Activated CD8-positive, alpha-beta T cell treated with anti-CD3 and anti-CD28 coated beads, Interleukin-2, amount 10 ng/mL, durations not matched to agents 7 days and 5 days (primary cell): ENCODE measurements around the gene AGAP1. TPM values are rescaled to one million over a fixed set of nuclear protein-coding genes. Genes with fewer than 3 reads are reported as not detected.

Source experiments
- ATAC-seq: fragments of 150-1000 bp; cut with Tn5 transposase; one replicate; pipeline ENCODE4 v1.10.0; 2021; ENCODE audit warnings: moderate library complexity
- CTCF ChIA-PET: fragments of 350-600 bp; sonication (Branson Sonifier 250); formaldehyde crosslinking; loops from one replicate; lab custom pipeline; 2021; ENCODE audit warnings: antibody characterized with exemption; lab: Charles Lee
- POLR2A ChIA-PET: fragments of 350-600 bp; sonication (Branson Sonifier 250); formaldehyde crosslinking; loops from one replicate; lab custom pipeline; 2021; ENCODE audit warnings: antibody characterized with exemption; lab: Charles Lee
- DNase-seq: peaks from one replicate; pipeline ENCODE4 v3.0.0-alpha.2; 2020
- H3K27ac Mint-ChIP-seq: one replicate; pipeline ENCODE4 v1.8.0; 2021; ENCODE audit warnings: mild to moderate bottlenecking, mixed read lengths
- H3K27me3 Mint-ChIP-seq: one replicate; pipeline ENCODE4 v1.8.0; 2021; ENCODE audit warnings: low read depth, mixed read lengths
- H3K36me3 Mint-ChIP-seq: one replicate; pipeline ENCODE4 v1.8.0; 2021; ENCODE audit warnings: low read depth, mixed read lengths
- H3K4me1 Mint-ChIP-seq: one replicate; pipeline ENCODE4 v1.8.0; 2021; ENCODE audit warnings: low read depth, mixed read lengths
- H3K4me3 Mint-ChIP-seq: one replicate; pipeline ENCODE4 v1.8.0; 2021; ENCODE audit warnings: mild to moderate bottlenecking, mixed read lengths
- H3K9me3 Mint-ChIP-seq: one replicate; pipeline ENCODE4 v1.8.0; 2022; ENCODE audit warnings: mixed read lengths; ENCODE audit not compliant: insufficient read depth
- total RNA-seq, 2 experiments: library from RNA; stranded (reverse); gene quantifications; one replicate each; pipeline ENCODE4 v1.2.3, GENCODE V29; 2021

Gene AGAP1
- total RNA-seq, 2 experiments from 2014 or later = 0.82 to 1.3 TPM

DNA sequence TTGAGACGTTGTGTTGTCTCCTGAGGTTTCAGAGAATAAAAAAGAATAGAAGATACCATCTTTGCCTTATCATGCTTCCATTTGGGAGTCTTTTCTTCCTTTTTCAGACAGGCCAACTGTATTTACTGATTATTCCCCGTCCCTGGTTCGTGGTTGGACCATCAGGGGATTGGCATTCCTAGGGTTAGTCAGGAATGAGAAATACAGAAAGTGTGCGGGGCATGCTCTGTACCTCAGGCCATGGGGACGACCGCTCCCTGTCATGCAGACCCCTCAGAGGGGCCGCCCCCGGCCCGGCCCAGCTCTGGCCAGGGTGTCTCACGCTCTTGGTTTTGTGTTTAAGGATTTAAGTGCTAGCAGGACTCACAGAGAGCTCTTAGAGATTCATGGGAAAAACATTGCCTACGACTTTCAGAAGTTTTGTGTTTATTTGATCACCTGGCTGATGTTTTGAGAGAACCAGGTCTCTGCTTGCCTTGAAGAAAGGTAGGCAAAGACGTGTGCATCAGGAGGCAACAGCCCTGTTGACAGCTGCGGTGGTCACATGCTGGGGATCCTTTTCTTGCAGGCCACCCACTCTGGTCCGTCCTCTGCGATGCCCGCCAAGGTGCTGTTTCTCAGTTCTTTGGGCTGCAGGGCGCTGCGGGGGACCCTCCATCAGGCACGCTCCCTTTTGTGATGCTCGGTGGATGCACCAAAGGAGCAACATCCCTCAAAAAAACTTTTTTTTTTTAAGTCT is 317.8 kb downstream of the AGAP1 start:
- no peak overlapping the region for H3K27ac Mint-ChIP-seq
- POLR2A ChIA-PET = no interaction called here
- CTCF ChIA-PET = no interaction called here
- no peak for ATAC-seq
- no peaks in the 10 kb centered on the region for H3K27me3 Mint-ChIP-seq
- H3K4me1 Mint-ChIP-seq = no peaks in the 10 kb centered on the region
- H3K9me3 Mint-ChIP-seq = no peaks in the 10 kb centered on the region
- H3K4me3 Mint-ChIP-seq = no peak overlapping the region
- no peaks in the 10 kb centered on the region for H3K36me3 Mint-ChIP-seq
- no peak for DNase-seq

DNA sequence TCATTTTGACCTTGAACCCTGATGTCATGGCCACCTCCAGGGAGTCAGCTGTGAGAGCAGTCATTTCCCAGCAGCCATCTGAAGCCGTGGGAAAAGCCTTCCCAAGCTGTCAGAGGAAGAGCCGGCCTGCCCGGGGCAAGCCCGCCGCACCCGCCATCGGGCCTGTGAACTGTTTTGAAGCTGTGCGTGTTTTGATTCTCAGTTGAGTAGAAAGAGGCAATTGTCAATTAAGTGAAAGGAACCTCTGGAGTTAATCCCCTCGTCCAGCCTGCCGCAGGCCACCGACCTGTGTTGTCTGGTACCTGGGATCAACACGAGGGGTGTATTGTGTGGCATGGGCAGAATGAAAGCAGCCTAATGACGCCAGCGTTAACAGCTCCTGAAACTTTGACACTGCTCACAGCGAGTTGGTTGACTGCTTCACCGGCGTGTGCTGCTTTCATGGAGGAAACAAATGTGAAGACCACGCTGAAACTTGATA is 318.4 kb downstream of the AGAP1 start:
- ChIA-PET CTCF (no interaction called here), POLR2A (no interaction called here)
- DNase-seq (no peak), ATAC-seq (no peak)
- Mint-ChIP-seq H3K4me3 (no peak overlapping the region), H3K9me3 (no peaks in the 10 kb centered on the region), H3K27ac (no peak overlapping the region), H3K36me3 (no peaks in the 10 kb centered on the region), H3K4me1 (no peaks in the 10 kb centered on the region), H3K27me3 (no peaks in the 10 kb centered on the region)

GRCh38 chr2:235813398-235813797 is 319.6 kb downstream of the AGAP1 start:
- Mint-ChIP-seq H3K27ac (no peak overlapping the region), H3K4me3 (no peak overlapping the region), H3K36me3 (no peaks in the 10 kb centered on the region), H3K4me1 (no peaks in the 10 kb centered on the region), H3K27me3 (no peaks in the 10 kb centered on the region), H3K9me3 (no peaks in the 10 kb centered on the region)
- POLR2A ChIA-PET = no interaction called here
- CTCF ChIA-PET = no interaction called here
- no peak for DNase-seq
- no peak for ATAC-seq

GRCh38 chr2:235820571-235820970 is 326.7 kb downstream of the AGAP1 start:
- DNase-seq (no peak), ATAC-seq (no peak)
- Mint-ChIP-seq H3K27me3 (no peaks in the 10 kb centered on the region), H3K4me3 (no peak overlapping the region), H3K27ac (no peak overlapping the region), H3K36me3 (no peaks in the 10 kb centered on the region), H3K9me3 (no peaks in the 10 kb centered on the region), H3K4me1 (no peaks in the 10 kb centered on the region)
- CTCF ChIA-PET = no interaction called here
- POLR2A ChIA-PET = no interaction called here

DNA sequence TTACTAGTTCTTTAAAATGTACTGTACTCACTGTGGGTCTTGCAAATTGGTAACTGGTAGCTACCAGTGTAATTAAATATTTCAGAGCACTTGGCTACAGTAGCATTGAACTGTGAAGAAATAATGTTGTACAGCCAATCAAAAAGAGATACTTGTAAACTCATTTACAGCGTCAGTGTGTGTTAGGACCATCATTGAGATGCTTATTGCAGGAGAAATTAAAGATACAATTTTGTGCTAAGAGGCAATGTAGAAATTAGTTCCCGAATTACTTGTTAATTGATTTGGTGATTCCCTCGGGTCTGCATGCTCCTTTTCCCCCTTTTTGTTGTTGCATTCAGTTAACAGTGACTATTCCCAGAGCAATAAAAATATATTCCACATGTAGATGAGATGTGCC is 330.5 kb downstream of the AGAP1 start:
- Mint-ChIP-seq H3K9me3 (no peaks in the 10 kb centered on the region), H3K4me1 (no peaks in the 10 kb centered on the region), H3K27me3 (no peaks in the 10 kb centered on the region), H3K27ac (no peak overlapping the region), H3K4me3 (no peak overlapping the region), H3K36me3 (no peaks in the 10 kb centered on the region)
- ChIA-PET POLR2A (no interaction called here), CTCF (no interaction called here)
- ATAC-seq (no peak), DNase-seq (no peak)

DNA sequence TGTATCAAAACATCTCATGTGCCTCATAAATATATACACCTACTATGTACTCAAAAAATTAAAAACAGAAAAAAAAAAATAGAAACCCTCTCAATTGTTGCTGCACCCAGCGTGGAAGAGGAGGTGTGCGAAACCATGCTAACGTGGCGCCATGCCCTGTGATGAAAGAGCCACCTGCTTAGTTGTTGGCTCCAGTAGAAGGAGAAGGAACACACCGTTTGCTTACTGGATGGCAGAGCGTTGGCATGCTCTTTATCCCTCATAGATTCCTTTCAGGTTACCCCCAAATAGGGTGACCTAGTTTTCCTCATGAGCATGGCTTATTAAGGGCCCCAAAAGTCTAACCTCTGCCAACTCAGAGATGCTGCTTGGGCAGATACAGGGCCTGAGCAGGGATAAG is 332.1 kb downstream of the AGAP1 start:
- H3K9me3 Mint-ChIP-seq = no peaks in the 10 kb centered on the region
- no peaks in the 10 kb centered on the region for H3K36me3 Mint-ChIP-seq
- H3K27me3 Mint-ChIP-seq = no peaks in the 10 kb centered on the region
- POLR2A ChIA-PET = no interaction called here
- H3K4me1 Mint-ChIP-seq = no peaks in the 10 kb centered on the region
- ATAC-seq (no peak), DNase-seq (no peak)
- no peak overlapping the region for H3K4me3 Mint-ChIP-seq
- CTCF ChIA-PET = no interaction called here
- no peak overlapping the region for H3K27ac Mint-ChIP-seq

DNA sequence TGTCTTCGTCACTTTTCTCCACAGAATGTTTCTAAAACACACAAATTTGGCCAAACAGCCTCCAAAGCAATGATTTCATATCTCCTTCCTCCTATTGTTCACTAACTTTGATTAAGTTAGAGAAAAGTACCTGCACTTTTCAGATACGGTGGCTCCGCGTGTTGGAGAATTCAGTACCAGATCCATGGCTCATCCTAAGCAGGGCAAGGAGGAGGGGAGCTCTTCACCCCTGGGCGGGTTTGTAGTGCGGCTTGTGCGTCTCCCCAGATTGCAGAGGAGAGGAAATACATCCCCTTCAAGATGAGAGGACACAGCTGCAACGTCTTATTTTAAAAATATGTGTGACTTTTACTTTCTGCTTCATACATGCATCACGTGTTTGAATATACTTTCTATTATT is 333.0 kb downstream of the AGAP1 start:
- ATAC-seq (no peak), DNase-seq (no peak)
- no peaks in the 10 kb centered on the region for H3K4me1 Mint-ChIP-seq
- H3K36me3 Mint-ChIP-seq = no peaks in the 10 kb centered on the region
- no peak overlapping the region for H3K27ac Mint-ChIP-seq
- ChIA-PET POLR2A (no interaction called here), CTCF (no interaction called here)
- no peak overlapping the region for H3K4me3 Mint-ChIP-seq
- no peaks in the 10 kb centered on the region for H3K9me3 Mint-ChIP-seq
- H3K27me3 Mint-ChIP-seq = no peaks in the 10 kb centered on the region

DNA sequence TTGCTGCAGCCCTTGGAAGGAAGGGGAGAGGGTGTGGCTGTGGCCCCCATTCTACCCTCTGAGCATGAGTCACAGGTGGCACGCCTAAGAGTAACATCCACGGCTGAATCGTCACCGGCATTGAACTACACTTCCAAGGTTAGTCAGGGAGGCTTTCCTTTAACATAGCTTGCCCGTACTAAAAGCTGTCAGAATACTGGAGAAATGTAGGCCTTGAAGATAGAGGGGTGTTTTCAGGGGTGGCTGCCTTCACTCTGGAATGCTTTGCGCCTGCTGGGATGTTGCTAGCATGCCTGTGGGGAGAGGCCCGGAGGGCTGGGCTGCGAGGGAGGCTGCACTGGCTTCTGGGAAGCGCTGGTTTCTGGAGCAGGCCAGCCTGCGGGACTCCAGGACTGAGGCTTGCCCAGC is 333.7 kb downstream of the AGAP1 start:
- Mint-ChIP-seq H3K27me3 (no peaks in the 10 kb centered on the region), H3K4me3 (no peak overlapping the region), H3K27ac (no peak overlapping the region), H3K36me3 (no peaks in the 10 kb centered on the region), H3K9me3 (no peaks in the 10 kb centered on the region), H3K4me1 (no peaks in the 10 kb centered on the region)
- ChIA-PET POLR2A (no interaction called here), CTCF (no interaction called here)
- DNase-seq (no peak), ATAC-seq (no peak)

DNA sequence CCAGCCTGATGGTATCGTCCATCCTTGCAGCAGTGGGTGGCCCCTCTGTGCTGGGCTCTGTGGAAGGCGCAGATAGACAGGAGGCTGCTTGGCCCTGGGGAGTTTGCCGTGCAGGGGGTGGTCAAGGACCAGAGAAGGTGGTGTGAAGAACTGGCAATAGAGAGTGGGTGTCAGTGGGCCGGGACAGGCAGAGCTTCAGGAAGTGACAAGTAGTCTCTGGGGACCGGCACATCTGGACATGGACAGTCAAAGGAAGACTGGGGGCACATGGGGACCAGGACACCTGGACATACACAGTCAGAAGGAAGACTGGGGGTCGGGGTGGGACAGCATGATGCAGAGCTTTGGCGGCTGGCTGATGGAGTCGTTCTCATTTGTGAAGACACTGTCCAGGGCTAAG is 335.9 kb downstream of the AGAP1 start:
- no peaks in the 10 kb centered on the region for H3K9me3 Mint-ChIP-seq
- DNase-seq (no peak), ATAC-seq (no peak)
- POLR2A ChIA-PET = no interaction called here
- no peaks in the 10 kb centered on the region for H3K27me3 Mint-ChIP-seq
- no peaks in the 10 kb centered on the region for H3K36me3 Mint-ChIP-seq
- H3K4me1 Mint-ChIP-seq = no peaks in the 10 kb centered on the region
- CTCF ChIA-PET = no interaction called here
- H3K27ac Mint-ChIP-seq = no peak overlapping the region
- H3K4me3 Mint-ChIP-seq = no peak overlapping the region

GRCh38 chr2:235831755-235832154 is 337.9 kb downstream of the AGAP1 start:
- DNase-seq (no peak), ATAC-seq (no peak)
- ChIA-PET CTCF (no interaction called here), POLR2A (interaction anchor here (0.6 kb wide), 1 partner anchor 57 kb away, joined by 3 read pairs; no protein-coding TSS in a partner anchor)
- Mint-ChIP-seq H3K9me3 (no peaks in the 10 kb centered on the region), H3K36me3 (no peaks in the 10 kb centered on the region), H3K4me1 (no peaks in the 10 kb centered on the region), H3K27me3 (no peaks in the 10 kb centered on the region), H3K27ac (no peak overlapping the region), H3K4me3 (no peak overlapping the region)

DNA sequence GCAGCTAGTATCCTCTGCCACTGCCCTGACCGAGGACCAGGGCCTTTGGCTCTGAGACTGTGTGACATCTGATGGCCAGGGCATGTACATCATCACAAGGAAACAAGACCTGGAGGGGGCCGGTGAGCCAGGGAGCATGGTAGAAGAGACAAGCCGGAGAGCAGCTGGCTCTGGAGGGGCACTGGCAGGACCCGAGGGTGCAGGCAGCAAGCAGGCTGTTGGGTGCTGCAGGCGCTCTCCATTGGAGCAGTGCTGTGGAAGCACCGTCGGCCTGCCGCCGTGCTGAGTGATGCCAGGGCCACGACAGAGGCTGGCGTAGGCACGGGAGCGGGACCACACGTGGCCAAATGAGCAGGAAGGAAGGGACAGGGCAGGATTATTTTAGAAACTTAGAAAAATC is 339.1 kb downstream of the AGAP1 start:
- no peaks in the 10 kb centered on the region for H3K4me1 Mint-ChIP-seq
- ChIA-PET CTCF (no interaction called here), POLR2A (no interaction called here)
- H3K27me3 Mint-ChIP-seq = no peaks in the 10 kb centered on the region
- no peaks in the 10 kb centered on the region for H3K36me3 Mint-ChIP-seq
- no peak for ATAC-seq
- no peak overlapping the region for H3K4me3 Mint-ChIP-seq
- H3K9me3 Mint-ChIP-seq = no peaks in the 10 kb centered on the region
- no peak overlapping the region for H3K27ac Mint-ChIP-seq
- DNase-seq = no peak

DNA sequence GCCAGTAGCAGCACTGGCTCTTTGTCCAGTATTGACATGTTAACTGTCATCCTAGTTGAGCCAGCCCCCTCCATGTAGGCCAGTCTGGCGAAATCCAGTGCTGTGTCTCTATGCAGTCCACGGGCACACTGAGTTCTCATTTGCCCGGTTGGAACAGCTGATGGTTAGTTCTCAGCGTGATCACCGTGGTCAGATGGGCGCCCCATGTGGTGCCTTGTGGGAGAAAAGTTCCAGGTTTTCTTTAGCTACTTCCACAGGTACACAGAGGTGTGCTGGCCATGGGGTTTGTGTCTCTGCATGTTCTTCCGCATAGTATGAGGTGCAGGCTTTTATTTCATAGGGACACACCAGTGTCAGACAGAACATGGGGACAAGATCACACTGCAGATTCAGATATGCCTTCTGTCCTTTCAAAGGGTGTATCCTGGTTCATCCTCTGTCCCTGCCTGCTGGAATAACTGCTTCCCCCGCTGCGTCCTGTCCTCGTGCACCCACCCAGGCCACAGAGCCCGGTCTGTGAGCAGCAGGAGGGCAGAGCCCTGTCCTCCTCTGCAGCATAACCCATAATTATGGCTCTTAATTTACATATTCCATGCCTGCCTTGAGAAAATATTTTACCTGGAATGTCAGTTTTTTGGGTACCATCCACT is 340.3 kb downstream of the AGAP1 start:
- ChIA-PET POLR2A (no interaction called here), CTCF (no interaction called here)
- no peaks in the 10 kb centered on the region for H3K9me3 Mint-ChIP-seq
- H3K36me3 Mint-ChIP-seq = no peaks in the 10 kb centered on the region
- ATAC-seq (no peak), DNase-seq (no peak)
- no peak overlapping the region for H3K27ac Mint-ChIP-seq
- no peaks in the 10 kb centered on the region for H3K27me3 Mint-ChIP-seq
- no peak overlapping the region for H3K4me3 Mint-ChIP-seq
- H3K4me1 Mint-ChIP-seq = no peaks in the 10 kb centered on the region
